ENCODE measurements around the gene PLCB1. TPM values are rescaled to one million over a fixed set of nuclear protein-coding genes. Genes with fewer than 3 reads are reported as not detected.

The PLCB1 gene
- total RNA-seq, 1 experiment from 2014 or later, result not detected

- CTCF ChIA-PET, result no interaction called here
- POLR2A ChIA-PET (ENCODE audit: unreplicated experiment), result no interaction called here
- Histone ChIP-seq H2AFZ (no peak overlapping the region), H3K4me3 (no peak overlapping the region), H4K20me1 (ENCODE audit: insufficient read depth) (no peaks in the 10 kb centered on the region; the same call in 1 of the 2 replicates), H3K79me2 (ENCODE audit: low read depth) (no peaks in the 10 kb centered on the region), H3K27me3 (ENCODE audit: insufficient read depth, low read depth) (no peaks in the 10 kb centered on the region), H3K27ac (no peak overlapping the region), H3K4me2 (no peak overlapping the region), H3K9me2 (ENCODE audit: insufficient read depth) (no peaks in the 10 kb centered on the region), H3K4me1 (replicated peaks; ENCODE audit: insufficient read depth) (no peaks in the 10 kb centered on the region), H3K9me3 (ENCODE audit: insufficient read depth, low read depth) (no peaks in the 10 kb centered on the region), H3F3A (ENCODE audit: insufficient read depth, low read depth) (no peaks in the 10 kb centered on the region), H3K36me3 (ENCODE audit: low read depth) (no peaks in the 10 kb centered on the region)
- no peak for DNase-seq
- TF ChIP-seq EZH2 (IDR thresholded peaks at IDR 0.05; ENCODE audit: low read depth), result no peak
- BruUV-seq (replicated peaks), result no TSS peak
- intact Hi-C loops (cut with micrococcal nuclease; ENCODE audit: unreplicated experiment), result no loop called here
Measured at GRCh38 chr20:8432435-8433148, 300.5 kb downstream of the PLCB1 start.

- H3K27me3 ChIP-seq (ENCODE audit: insufficient read depth, low read depth), result no peaks in the 10 kb centered on the region
- BruUV-seq (replicated peaks), result no TSS peak
- no peak overlapping the region for H3K4me3 ChIP-seq
- no peaks in the 10 kb centered on the region for H3K4me1 ChIP-seq (replicated peaks; ENCODE audit: insufficient read depth)
- H3K4me2 ChIP-seq, result no peak overlapping the region
- H4K20me1 ChIP-seq (ENCODE audit: insufficient read depth), result no peaks in the 10 kb centered on the region; the same call in 1 of the 2 replicates
- ChIA-PET POLR2A (ENCODE audit: unreplicated experiment) (no interaction called here), CTCF (no interaction called here)
- H3K9me2 ChIP-seq (ENCODE audit: insufficient read depth), result no peaks in the 10 kb centered on the region
- no peaks in the 10 kb centered on the region for H3K36me3 ChIP-seq (ENCODE audit: low read depth)
- no peak overlapping the region for H3K27ac ChIP-seq
- no peak for DNase-seq
- TF ChIP-seq EZH2 (IDR thresholded peaks at IDR 0.05; ENCODE audit: low read depth) (no peak), CTCF (conservative IDR thresholded peaks at IDR 0.05) (no peak)
- intact Hi-C loops (cut with micrococcal nuclease; ENCODE audit: unreplicated experiment), result no loop called here
- H3F3A ChIP-seq (ENCODE audit: insufficient read depth, low read depth), result no peaks in the 10 kb centered on the region
- H2AFZ ChIP-seq, result no peak overlapping the region
- no peaks in the 10 kb centered on the region for H3K79me2 ChIP-seq (ENCODE audit: low read depth)
- H3K9me3 ChIP-seq (ENCODE audit: insufficient read depth, low read depth), result no peaks in the 10 kb centered on the region
Measured at GRCh38 chr20:8433291-8433690, 301.2 kb downstream of the PLCB1 start.

DNA sequence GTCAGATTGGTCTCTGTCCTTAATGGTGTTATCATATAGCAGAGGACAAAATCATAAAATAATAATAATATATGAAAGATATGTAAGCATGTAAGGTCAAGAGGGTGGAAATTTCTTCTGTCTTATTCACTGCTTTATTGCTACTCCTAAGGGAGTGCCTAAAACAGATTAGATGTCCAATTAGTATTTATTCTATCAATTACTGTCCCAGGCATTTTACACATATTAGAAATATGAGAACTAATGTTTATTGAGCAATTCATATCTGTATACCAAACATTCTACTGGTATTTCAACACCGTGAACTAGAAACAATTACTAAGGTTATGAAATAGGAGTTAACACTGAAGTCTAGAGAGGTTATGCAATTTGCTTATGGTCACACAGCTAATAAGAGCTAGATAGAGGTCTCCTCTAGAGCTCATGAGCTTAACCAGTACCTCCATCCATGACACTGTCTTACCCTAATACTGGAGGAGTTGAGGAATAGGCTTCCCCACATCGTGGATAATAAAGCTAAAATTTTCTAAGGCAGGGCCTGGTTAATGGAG is 302.3 kb downstream of the PLCB1 start:
- no peaks in the 10 kb centered on the region for H3K9me3 ChIP-seq (ENCODE audit: insufficient read depth, low read depth)
- H3K27me3 ChIP-seq (ENCODE audit: insufficient read depth, low read depth), result no peaks in the 10 kb centered on the region
- no peaks in the 10 kb centered on the region for H3K79me2 ChIP-seq (ENCODE audit: low read depth)
- no peaks in the 10 kb centered on the region; the same call in 1 of the 2 replicates for H4K20me1 ChIP-seq (ENCODE audit: insufficient read depth)
- no TSS peak for BruUV-seq (replicated peaks)
- no peaks in the 10 kb centered on the region for H3K36me3 ChIP-seq (ENCODE audit: low read depth)
- no peak overlapping the region for H3K4me3 ChIP-seq
- H3K27ac ChIP-seq, result no peak overlapping the region
- CTCF ChIA-PET, result no interaction called here
- no peak for DNase-seq
- POLR2A ChIA-PET (ENCODE audit: unreplicated experiment), result no interaction called here
- no peaks in the 10 kb centered on the region for H3K9me2 ChIP-seq (ENCODE audit: insufficient read depth)
- intact Hi-C loops (cut with micrococcal nuclease; ENCODE audit: unreplicated experiment), result no loop called here
- TF ChIP-seq EZH2 (IDR thresholded peaks at IDR 0.05; ENCODE audit: low read depth), result no peak
- no peak for TF ChIP-seq CTCF (conservative IDR thresholded peaks at IDR 0.05)
- H3F3A ChIP-seq (ENCODE audit: insufficient read depth, low read depth), result no peaks in the 10 kb centered on the region
- H2AFZ ChIP-seq, result no peak overlapping the region
- H3K4me1 ChIP-seq (replicated peaks; ENCODE audit: insufficient read depth), result no peaks in the 10 kb centered on the region
- H3K4me2 ChIP-seq, result no peak overlapping the region

Data from PC-9 (cell line).